ENCODE measurements around the gene IGF1R. TPM values are rescaled to one million over a fixed set of nuclear protein-coding genes. Genes with fewer than 3 reads are reported as not detected.

The IGF1R gene
- total RNA-seq, 2 experiments from 2014 or later, result 17.7 to 18.9 TPM

DNA sequence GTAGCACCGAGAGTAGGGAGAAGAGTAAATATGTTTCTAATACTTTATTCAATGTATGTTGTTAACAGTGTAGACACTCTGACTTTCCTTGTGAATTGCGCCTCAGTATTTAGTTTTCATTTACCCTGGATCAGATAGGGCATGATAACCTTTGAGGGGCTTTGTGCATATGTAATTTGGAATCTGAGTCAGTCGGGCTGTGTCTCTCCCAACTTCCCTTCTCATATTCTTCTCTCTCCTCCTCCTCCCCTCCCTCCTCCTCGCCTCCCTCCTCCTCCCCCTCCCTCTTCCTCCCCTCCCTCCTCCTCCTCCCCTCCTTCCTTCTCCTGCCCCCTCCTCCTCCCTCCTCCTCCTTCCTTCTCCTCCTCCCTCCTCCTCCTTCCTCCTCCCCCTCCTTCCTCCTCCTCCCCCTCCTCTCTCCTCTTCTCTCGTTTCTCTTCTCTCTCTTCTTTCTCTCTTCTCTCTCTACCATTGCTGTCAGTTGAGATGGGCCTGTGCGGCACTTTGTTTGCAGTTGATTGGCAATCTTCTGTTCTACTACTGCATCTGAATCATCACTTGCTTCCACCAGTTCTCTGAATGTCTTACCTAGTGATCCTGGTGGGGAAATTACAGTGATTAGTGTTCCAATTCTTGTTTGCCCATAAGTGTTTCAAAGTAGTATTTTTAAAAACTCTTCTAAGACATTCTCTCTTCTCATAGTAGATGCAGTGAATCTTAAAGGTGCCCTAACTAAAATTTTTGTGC is 197.0 kb downstream of the IGF1R start:
- no peak for DNase-seq
- H3K4me1 Mint-ChIP-seq, result peaks cover 26% of the 10 kb centered on the region
- no peaks in the 10 kb centered on the region for H3K9me3 Mint-ChIP-seq
- H3K36me3 Mint-ChIP-seq, result no peaks in the 10 kb centered on the region
- H3K27ac Mint-ChIP-seq, result peak overlapping the region; percentile 69
- no peaks in the 10 kb centered on the region for H3K27me3 Mint-ChIP-seq
- no peak overlapping the region for H3K4me3 Mint-ChIP-seq

- no peaks in the 10 kb centered on the region for H3K9me3 Mint-ChIP-seq
- H3K27me3 Mint-ChIP-seq, result no peaks in the 10 kb centered on the region
- H3K4me1 Mint-ChIP-seq, result peaks cover 33% of the 10 kb centered on the region
- peak overlapping the region; percentile 87 for H3K27ac Mint-ChIP-seq
- no peaks in the 10 kb centered on the region for H3K36me3 Mint-ChIP-seq
- peak; percentile 73 for DNase-seq
- H3K4me3 Mint-ChIP-seq, result peak overlapping the region; percentile 88
Measured at GRCh38 chr15:98850961-98851572, 202.7 kb downstream of the IGF1R start.

GRCh38 chr15:98853161-98853560 is 204.8 kb downstream of the IGF1R start:
- H3K27ac Mint-ChIP-seq, result peak overlapping the region; percentile 87
- H3K9me3 Mint-ChIP-seq, result no peaks in the 10 kb centered on the region
- no peaks in the 10 kb centered on the region for H3K27me3 Mint-ChIP-seq
- H3K36me3 Mint-ChIP-seq, result no peaks in the 10 kb centered on the region
- peak overlapping the region; percentile 88 for H3K4me3 Mint-ChIP-seq
- peaks cover 40% of the 10 kb centered on the region for H3K4me1 Mint-ChIP-seq
- DNase-seq, result peak; percentile 77

GRCh38 chr15:98853617-98854420 is 205.5 kb downstream of the IGF1R start:
- peak overlapping the region; percentile 88 for H3K4me3 Mint-ChIP-seq
- no peaks in the 10 kb centered on the region for H3K9me3 Mint-ChIP-seq
- no peak for DNase-seq
- H3K27me3 Mint-ChIP-seq, result no peaks in the 10 kb centered on the region
- peak overlapping the region; percentile 87 for H3K27ac Mint-ChIP-seq
- no peaks in the 10 kb centered on the region for H3K36me3 Mint-ChIP-seq
- peaks cover 45% of the 10 kb centered on the region for H3K4me1 Mint-ChIP-seq

DNA sequence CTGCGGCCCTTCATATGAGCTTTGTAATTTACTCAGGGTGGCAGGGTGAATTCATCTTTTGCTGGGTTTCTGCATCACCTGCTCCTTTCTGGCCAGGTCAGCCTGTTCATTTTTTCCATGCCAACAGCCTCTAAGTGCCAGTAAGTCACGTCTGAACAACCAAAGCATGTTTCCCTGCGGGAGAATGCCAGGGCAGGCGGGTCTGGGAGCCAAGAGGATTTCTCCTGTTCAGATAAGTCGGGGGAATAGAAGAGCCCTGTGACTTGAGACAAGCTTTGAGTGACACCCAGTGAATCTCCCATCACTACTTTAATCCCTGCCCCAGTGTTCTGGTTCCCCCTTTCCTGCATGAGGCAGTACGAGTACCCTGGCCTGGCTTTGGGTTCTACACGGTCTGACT is 206.2 kb downstream of the IGF1R start:
- peaks cover 51% of the 10 kb centered on the region for H3K4me1 Mint-ChIP-seq
- no peak for DNase-seq
- no peaks in the 10 kb centered on the region for H3K36me3 Mint-ChIP-seq
- no peak overlapping the region for H3K4me3 Mint-ChIP-seq
- H3K27me3 Mint-ChIP-seq, result no peaks in the 10 kb centered on the region
- no peak overlapping the region for H3K27ac Mint-ChIP-seq
- no peaks in the 10 kb centered on the region for H3K9me3 Mint-ChIP-seq

- no peaks in the 10 kb centered on the region for H3K27me3 Mint-ChIP-seq
- H3K36me3 Mint-ChIP-seq, result no peaks in the 10 kb centered on the region
- no peak overlapping the region for H3K27ac Mint-ChIP-seq
- H3K4me1 Mint-ChIP-seq, result peaks cover 51% of the 10 kb centered on the region
- no peak overlapping the region for H3K4me3 Mint-ChIP-seq
- no peak for DNase-seq
- no peaks in the 10 kb centered on the region for H3K9me3 Mint-ChIP-seq
Measured at GRCh38 chr15:98855067-98855814, 206.9 kb downstream of the IGF1R start.

DNA sequence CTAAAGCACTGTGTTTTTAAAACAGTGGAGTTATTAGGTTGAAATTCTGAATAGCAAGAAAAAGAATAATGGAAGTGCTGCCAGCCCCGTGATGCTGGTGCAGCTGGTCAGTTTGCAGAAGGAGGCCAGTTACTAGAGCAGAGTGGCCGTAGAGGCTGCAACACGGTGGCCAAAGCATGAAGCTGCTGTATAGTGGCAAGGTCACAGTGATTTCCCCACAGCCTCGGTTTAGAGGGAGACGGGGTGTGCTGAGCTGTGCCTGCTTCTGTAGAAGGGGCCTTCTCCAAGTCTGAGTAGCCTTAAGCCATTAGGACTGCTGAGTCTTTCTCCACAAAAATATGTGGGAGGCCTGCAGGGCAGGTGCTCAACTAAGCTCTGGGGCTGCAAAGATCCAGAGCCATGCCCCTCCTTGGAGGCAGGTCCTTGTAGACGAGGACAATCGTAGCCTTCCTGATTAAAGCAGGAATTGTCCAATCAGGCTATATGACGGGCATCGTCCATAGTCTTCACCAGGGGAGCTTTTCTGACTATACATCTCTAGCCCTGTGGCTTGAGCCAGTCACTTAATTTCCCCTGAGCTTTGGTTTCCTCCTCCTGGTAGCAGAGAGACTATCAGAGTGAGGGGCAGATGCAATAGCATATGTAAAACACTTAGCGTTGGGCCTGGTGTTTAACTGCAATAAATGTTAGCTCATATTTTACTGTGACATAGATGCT is 207.6 kb downstream of the IGF1R start:
- no peaks in the 10 kb centered on the region for H3K27me3 Mint-ChIP-seq
- no peak for DNase-seq
- no peak overlapping the region for H3K4me3 Mint-ChIP-seq
- no peaks in the 10 kb centered on the region for H3K36me3 Mint-ChIP-seq
- peaks cover 52% of the 10 kb centered on the region for H3K4me1 Mint-ChIP-seq
- H3K27ac Mint-ChIP-seq, result no peak overlapping the region
- no peaks in the 10 kb centered on the region for H3K9me3 Mint-ChIP-seq

- H3K27ac Mint-ChIP-seq, result no peak overlapping the region
- peaks cover 52% of the 10 kb centered on the region for H3K4me1 Mint-ChIP-seq
- no peaks in the 10 kb centered on the region for H3K27me3 Mint-ChIP-seq
- no peak overlapping the region for H3K4me3 Mint-ChIP-seq
- H3K9me3 Mint-ChIP-seq, result no peaks in the 10 kb centered on the region
- no peaks in the 10 kb centered on the region for H3K36me3 Mint-ChIP-seq
- no peak for DNase-seq
Measured at GRCh38 chr15:98856532-98856907, 208.2 kb downstream of the IGF1R start.

DNA sequence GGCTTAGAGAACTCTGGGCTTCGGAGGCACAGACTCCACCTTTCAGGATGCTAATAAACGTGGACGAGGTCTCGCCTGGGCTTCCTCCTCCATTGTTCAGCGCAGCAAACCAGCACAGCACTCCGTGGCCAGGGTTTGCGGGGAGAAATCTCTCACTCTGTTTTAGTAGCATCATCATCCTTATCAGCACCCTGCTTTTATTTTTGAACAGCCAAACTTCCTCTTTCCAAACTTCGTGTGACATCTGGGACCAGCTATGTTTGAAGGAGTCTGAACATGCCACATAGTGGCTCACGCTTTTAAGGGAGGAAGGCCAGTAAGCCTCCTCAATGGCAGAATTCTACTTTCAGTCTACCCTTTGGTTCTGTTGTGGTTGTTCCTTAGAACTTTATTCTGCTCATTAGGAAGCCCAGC is 210.3 kb downstream of the IGF1R start:
- Mint-ChIP-seq H3K27me3 (no peaks in the 10 kb centered on the region), H3K9me3 (no peaks in the 10 kb centered on the region), H3K4me1 (peaks cover 53% of the 10 kb centered on the region), H3K27ac (peak overlapping the region; percentile 67), H3K36me3 (no peaks in the 10 kb centered on the region), H3K4me3 (peak overlapping the region; percentile 62)
- no peak for DNase-seq

- no peaks in the 10 kb centered on the region for H3K9me3 Mint-ChIP-seq
Measured at GRCh38 chr15:98859149-98859548, 210.8 kb downstream of the IGF1R start.

DNA sequence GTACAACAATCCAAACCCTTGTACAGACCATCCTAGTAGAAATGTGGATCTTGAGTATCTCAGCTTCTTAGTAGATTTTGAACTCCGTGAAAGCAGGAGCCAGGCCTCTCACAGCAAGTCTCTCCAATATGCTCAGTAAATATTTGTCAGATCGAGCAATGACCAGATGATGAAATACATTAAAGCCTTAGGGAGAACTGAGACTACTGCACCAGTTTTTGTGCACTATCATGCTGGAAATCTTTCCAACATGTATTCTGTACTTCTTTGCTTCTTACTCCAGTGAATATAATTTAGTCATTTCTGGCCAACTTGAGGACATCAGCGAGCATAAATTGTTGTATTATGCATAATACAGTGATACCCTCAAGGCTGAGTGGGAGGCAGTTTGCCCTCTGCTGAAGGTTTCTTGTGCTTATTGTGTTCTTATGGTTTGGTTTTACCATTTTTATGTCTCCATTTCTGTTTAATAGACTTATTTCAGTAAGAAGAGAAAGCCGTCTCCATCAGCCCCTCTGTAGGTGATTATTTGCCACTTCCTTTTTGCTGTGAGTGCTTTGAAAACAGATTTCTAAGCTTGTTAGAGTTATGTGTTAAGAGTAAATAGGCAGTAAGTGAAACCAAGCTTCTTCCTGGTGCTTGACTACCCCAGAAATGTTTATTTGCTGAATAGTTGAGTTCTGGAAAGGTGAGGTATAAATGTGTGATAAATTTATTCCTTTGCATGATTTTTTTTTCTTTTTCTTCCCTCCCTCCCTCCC is 212.1 kb downstream of the IGF1R start:
- DNase-seq, result no peak
- Mint-ChIP-seq H3K27ac (no peak overlapping the region), H3K4me1 (peaks cover 50% of the 10 kb centered on the region), H3K9me3 (no peaks in the 10 kb centered on the region), H3K4me3 (no peak overlapping the region), H3K27me3 (no peaks in the 10 kb centered on the region), H3K36me3 (no peaks in the 10 kb centered on the region)

More at GRCh38 chr15:98859149-98859548, 210.8 kb downstream of the IGF1R start:
- Mint-ChIP-seq H3K27me3 (no peaks in the 10 kb centered on the region), H3K27ac (peak overlapping the region; percentile 67), H3K4me1 (peaks cover 50% of the 10 kb centered on the region), H3K4me3 (no peak overlapping the region), H3K36me3 (no peaks in the 10 kb centered on the region)
- DNase-seq, result no peak

GRCh38 chr15:98861188-98861587 is 212.8 kb downstream of the IGF1R start:
- H3K9me3 Mint-ChIP-seq, result no peaks in the 10 kb centered on the region
- peak overlapping the region; percentile 34 for H3K27ac Mint-ChIP-seq
- no peak for DNase-seq
- no peak overlapping the region for H3K4me3 Mint-ChIP-seq
- H3K27me3 Mint-ChIP-seq, result no peaks in the 10 kb centered on the region
- peaks cover 54% of the 10 kb centered on the region for H3K4me1 Mint-ChIP-seq
- no peaks in the 10 kb centered on the region for H3K36me3 Mint-ChIP-seq

- no peak for DNase-seq
- no peak overlapping the region for H3K27ac Mint-ChIP-seq
- no peaks in the 10 kb centered on the region for H3K27me3 Mint-ChIP-seq
- H3K9me3 Mint-ChIP-seq, result no peaks in the 10 kb centered on the region
- H3K4me1 Mint-ChIP-seq, result peaks cover 55% of the 10 kb centered on the region
- H3K36me3 Mint-ChIP-seq, result peaks cover 3% of the 10 kb centered on the region
- no peak overlapping the region for H3K4me3 Mint-ChIP-seq
Measured at GRCh38 chr15:98863983-98864382, 215.6 kb downstream of the IGF1R start.
